ENCODE measurements around the gene TMEM8B.
A peak's percentile ranks its signal among the peaks of the same experiment; 100 is the strongest.
"Not testable (repeated sequence)": the region's sequence is repeated elsewhere in the genome, so short reads cannot be mapped to it uniquely, and the experiment has no call there.

The TMEM8B gene

GRCh38 chr9:35864695-35865255 is 35.7 kb downstream of the TMEM8B start:
- DNase-seq, result no peak

GRCh38 chr9:35867538-35867937 is 38.5 kb downstream of the TMEM8B start:
- no peak for DNase-seq

- no peak for DNase-seq
Measured at GRCh38 chr9:35868933-35869332, 39.9 kb downstream of the TMEM8B start.

- DNase-seq, result no peak
Measured at GRCh38 chr9:35869621-35870216, 40.7 kb downstream of the TMEM8B start.

- no peak for DNase-seq
Measured at GRCh38 chr9:35870351-35870923, 41.4 kb downstream of the TMEM8B start, which contains the start of gene OR13J1. TSS of gene OR13J1 (minus strand) at chr9:35870401. CDS start at chr9:35870401, 0 bp downstream.

DNA sequence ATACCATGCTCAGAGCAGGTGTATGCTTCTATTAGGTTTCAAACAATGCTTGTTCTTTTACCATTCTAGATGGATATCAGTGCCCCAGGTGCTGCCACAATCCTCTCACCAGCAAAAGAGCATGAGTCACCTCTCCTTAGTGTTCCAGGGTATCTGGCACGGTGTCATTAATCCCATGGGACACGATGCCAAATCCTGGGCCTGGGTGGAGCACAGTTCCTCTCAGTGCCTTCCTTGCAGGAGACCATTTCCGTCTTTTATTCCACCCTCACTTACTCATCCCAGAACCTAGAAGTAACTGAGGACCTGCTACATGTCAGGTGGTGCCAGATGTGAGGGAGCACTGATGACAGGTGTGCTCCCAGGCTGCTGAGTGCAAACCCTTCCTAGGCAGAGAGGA is 42.5 kb downstream of the TMEM8B start:
- no peak for DNase-seq

GRCh38 chr9:35872505-35872904 is 43.5 kb downstream of the TMEM8B start:
- DNase-seq, result no peak

- DNase-seq, result peak; percentile 89
Measured at GRCh38 chr9:35882263-35882848, 53.3 kb downstream of the TMEM8B start.

DNA sequence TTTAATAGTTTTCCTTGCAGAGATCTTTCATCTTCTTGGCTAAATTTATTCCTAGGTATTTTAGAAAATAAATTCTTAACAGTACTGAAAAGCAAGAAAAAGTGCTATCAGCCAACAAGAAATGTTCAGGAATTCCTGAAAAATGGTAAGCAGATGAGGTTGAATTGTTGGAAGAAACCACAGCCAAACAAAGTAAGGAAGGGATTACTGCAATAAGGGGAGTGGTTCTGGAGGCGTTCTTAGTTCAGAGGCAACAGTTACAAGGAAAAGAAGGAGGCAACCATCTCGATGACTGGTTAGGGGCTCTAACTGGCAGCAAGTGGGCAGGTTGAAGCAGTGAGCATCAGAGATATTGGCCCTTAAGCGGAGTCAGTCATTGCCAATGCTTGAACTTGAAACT is 54.0 kb downstream of the TMEM8B start:
- DNase-seq, result no peak

GRCh38 chr9:35884908-35885307 is 55.9 kb downstream of the TMEM8B start:
- DNase-seq, result not testable (repeated sequence)

DNA sequence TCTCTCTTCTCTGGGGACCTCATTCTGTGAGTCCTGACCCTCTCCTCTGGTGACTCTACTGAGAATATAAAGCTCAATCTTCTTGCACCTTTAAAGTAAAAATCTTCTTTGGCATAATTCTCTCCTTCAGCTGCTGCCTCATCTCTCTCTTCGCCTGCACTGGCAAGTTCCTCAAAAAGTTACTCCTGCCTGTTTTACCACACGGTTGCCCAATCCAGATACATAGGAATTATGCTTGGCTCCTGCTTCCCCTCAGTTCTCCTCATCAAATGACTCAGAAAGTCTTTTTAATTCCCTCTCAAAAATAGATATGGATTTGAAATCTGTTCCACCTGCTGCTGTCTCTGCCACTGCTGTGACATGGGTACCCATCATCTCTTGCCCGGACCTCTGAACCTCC is 62.6 kb downstream of the TMEM8B start:
- no peak for DNase-seq

DNA sequence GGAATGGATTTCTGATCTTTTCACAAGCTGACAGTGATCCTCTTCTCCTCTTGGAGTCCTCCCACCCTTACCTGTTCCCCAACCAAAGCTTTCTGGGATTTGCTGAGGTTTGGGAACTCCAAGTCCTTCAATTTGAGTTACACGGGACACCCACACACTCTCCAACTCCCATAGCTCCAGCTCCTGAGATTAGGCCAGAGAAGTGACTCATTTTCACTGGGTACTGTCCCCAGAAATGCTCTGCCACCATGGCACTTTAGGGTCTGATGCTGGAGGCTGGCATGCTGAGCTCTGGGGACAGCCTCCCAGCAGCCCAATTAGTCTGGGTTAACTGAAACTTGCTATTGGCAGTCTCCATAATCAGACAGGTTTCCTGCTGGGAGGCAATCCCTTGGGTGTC is 63.0 kb downstream of the TMEM8B start:
- no peak for DNase-seq

DNA sequence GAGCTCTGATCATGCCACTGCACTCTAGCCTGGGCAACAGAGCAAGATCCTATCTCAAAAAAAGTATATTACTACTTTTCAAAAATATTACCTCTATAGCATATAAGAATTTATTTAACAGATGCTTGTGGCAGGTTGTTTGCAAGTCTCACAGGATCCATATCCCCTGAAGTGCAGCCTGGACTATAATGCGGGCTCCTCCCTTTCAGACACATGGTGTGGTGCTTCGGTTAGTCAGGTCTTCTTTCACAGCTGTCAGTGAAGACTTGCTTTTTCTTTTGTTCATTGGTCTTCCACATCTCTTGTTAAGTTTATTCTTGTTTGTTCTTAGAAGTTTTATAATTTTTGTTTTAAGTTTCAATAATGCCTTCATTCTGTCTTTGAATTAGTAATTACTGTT is 67.5 kb downstream of the TMEM8B start:
- DNase-seq, result no peak

DNA sequence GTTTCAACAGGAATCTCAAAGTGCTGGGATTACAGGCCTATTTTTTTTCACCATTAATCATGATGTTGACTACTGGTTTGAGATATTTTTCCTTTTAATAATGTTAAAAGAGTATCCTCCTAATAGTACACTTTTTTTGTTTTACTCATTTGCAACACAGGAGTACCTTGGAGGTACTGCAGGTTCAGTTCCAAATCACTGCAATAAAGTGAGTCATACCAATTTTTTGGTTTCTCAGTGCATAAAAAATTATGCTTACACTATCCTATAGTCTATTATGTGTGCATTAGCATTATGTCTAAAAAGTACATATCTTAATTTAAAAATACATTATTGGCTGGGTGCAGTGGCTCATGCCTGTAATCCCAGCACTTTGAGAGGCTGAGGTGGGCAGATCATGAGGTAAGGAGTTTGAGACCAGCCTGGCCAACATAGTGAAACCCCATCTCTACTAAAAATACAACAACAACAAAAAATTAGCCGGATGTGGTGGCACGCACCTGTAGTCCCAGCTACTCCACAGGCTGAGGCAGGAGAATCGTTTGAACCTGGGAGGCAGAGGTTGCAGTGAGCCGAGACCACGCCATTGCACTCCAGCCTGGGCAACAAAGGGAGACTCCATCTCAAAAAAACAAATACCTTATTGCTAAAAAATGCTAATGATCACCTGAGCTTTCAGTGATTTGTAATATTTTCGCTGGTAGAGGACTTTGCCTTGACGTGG is 68.5 kb downstream of the TMEM8B start:
- DNase-seq, result not testable (repeated sequence)

DNA sequence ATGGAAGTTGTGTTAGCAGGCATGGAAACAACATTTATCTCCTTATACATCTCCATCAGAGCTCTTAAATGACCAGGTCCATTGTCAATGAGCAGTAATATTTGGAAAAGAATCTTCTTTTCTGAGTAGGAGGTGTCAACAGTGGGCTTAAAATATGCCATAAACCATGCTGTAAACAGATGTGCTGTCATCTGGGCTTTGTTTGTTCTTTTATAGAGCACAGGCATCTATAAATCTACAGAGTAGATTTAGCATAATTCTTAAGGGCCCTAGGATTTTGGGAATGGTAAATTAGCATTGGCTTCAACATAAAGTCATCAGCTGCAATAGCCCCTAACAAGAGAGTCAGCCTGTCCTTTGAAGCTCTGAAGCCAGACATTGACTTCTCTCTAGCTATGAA is 69.3 kb downstream of the TMEM8B start:
- DNase-seq, result no peak

DNA sequence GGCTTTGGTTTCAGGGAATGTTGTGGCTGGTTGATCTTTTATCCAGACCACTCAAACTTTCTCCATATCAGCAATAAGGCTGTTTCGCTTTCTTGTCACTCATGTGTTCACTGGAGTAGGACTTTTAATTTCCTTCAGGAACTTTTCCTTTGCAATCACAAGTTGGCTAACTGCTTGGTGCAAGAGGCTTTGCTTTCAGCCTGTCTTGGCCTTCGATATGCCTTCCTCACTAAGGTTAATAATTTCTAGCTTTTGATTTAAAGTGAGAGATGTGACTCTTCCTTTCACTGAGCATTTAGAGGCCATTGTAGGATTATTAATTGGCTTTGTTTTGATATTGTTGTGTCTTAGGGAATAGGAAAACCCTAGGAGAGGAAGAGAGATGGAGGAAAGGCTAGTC is 70.0 kb downstream of the TMEM8B start:
- no peak for DNase-seq

- peak; percentile 44 for DNase-seq
Measured at GRCh38 chr9:35903049-35903448, 74.0 kb downstream of the TMEM8B start.

GRCh38 chr9:35904338-35904737 is 75.3 kb downstream of the TMEM8B start:
- DNase-seq, result no peak

DNA sequence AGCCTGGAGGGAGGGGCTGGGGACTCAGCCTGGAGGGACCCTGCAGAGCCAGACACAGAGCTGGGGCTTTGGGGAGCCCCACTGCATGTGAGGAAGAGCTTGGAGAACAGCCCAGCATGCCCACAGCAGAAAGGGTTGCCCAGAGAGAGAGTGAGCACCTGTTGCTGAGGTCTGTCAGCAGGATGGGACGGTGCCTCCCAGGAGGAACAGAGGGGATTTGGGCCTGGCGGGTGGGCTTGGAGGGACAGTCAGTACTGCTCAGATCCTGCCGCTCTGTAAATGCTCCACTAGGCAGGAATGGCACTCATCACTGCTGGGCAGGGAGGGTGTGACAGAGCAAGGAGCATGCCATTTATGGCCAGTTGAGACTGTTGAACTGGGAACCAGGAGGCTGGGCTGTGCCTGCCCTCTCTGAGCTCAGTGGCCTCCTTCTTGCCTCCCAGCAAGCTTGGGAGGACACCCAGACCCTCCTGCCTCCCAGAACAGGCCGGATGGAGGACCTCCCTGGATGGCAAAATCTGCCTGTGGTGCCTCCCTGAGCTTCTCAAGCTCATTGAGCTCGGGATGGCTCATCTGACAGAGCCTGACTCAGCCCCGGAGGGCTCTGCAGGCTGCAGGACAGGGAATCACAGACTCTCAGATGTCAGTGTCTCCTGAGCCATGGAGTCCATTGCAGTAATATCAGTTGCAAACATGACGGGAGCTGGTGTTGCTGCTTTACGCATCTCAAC is 76.2 kb downstream of the TMEM8B start:
- DNase-seq, result peak; percentile 36

DNA sequence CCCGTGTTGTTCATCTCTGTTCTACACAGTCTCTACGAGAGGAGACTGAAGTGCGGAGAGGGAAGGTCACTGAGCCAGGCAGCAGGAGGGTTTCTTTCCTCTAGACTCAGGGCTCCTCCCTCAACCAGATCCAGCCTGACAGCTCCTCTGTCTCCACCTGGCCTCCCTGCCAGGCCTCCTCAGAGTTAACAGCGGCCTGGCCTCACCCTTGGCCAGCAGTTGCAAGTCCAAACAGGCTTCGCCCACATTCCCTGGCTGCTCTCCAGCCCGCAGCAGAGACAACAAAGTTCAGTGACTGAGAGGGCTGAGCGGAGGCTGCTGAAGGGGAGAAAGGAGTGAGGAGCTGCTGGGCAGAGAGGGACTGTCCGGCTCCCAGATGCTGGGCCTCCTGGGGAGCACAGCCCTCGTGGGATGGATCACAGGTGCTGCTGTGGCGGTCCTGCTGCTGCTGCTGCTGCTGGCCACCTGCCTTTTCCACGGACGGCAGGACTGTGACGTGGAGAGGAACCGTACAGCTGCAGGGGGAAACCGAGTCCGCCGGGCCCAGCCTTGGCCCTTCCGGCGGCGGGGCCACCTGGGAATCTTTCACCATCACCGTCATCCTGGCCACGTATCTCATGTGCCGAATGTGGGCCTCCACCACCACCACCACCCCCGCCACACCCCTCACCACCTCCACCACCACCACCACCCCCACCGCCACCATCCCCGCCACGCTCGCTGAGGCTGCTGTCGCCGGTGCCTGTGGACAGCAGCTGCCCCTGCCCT is 77.1 kb downstream of the TMEM8B start, which contains the start of gene HRCT1:
HRCT1 (plus strand) TSS at position 291 of the 768 bp plus-strand sequence; CDS start at position 377, 86 bp downstream.
- DNase-seq, result peak; percentile 94

DNA sequence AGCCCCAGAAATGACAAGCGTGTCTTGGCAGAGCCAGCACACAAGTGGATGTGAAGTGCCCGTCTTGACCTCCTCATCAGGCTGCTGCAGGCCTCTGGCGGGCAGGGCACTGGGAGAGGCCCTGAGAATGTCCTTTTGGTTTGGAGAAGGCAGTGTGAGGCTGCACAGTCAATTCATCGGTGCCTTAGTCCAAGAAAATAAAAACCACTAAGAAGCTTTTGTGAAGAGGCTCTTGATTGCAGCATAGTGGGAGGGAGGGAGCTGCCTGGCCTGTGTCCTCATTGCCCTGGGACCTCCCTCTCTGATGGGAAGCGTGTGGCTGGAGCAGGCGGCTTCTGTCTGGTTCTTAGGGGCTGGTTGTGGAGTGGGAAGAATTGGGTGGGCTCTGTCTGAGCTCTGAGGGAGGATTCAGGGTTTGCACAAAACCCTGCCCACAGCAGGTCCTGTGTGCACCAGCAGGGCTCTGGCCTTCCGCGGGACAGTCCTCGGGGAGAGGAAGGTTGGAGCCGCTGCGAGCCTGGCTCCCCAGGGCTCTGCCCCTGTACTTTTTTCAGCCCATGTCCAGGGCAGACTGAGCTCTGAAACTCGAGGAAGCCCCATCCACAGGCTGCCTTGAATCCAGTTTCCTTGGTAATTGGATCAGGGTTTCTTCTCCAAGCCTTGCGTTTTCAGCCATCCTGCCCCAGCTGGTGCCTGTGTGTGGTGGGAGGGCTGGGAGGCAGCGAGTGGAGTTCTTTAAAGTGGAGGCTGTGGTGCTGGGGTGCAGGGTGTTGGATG is 78.1 kb downstream of the TMEM8B start:
- peak; percentile 72 for DNase-seq

Measured in femur (tissue), 1 donor.